Activated CD4-positive, alpha-beta T cell treated with anti-CD3 and anti-CD28 coated beads, Interleukin-2, amount 50 U/mL, for 16 hours (primary cell): Measurements from ENCODE around the gene POLA2.
"Not testable (repeated sequence)": the region's sequence is repeated elsewhere in the genome, so short reads cannot be mapped to it uniquely, and the experiment has no call there.

ENCODE experiments used
- DNase-seq: peaks from one replicate; pipeline ENCODE4 v3.0.0-alpha.2; 2020

Gene POLA2

DNA sequence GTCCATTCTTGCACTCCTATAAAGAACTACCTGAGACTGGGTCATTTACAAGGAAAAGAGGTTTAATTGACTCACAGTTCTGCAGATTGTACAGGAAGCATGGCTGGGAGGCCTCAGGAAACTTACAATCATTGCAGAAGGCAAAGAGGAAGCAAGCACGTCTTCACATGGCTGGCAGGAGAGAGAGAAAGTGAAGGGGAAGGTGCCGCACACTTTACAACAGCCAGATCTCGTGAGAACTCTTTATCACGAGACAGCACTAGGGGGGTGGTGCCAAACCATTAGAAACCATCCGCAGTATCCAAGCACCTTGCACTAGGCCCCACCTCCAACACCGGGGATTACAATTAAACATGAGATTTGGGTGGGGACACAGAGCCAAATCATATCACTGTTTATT is 19.4 kb upstream of the POLA2 start:
- no peak for DNase-seq

DNA sequence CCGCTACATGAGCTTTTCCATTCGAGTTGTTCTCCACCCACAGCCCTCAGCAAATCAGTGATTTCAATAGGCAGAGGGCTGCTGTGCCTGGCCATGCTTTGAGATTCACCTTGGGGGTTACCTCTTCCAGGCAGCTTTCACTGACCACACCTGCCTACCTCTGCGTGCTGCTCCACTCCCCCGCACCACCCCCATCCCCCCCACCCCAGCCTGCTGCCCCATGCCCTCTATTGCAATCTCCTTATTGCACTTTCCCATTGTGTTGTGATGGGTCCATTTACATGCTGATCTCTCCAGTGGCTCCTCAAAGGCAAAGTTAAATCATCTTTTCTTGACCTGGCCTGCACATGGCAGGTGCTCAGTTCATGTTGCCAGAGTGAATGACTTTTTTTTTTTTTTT is 18.0 kb upstream of the POLA2 start:
- no peak for DNase-seq

DNA sequence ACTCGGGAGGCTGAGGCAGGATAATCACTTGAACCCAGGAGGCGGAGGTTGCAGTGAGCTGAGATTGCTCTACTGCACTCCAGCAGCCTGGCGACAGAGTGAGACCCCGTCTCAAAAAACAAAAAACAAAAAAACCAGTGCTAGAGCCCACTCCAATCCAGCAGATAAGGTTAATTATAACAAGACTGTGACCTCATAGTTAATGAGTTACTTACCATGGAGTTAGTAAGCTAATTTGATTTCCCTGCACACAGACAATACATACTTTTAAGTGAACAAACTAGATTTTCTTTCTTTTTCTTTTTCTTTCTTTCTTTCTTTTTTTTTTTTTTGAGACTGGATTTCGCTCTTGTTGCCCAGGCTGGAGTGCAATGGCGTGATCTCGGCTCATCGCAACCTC is 16.7 kb upstream of the POLA2 start:
- DNase-seq: not testable (repeated sequence)

GRCh38 chr11:65246506-65246905 is 15.3 kb upstream of the POLA2 start:
- DNase-seq: no peak

DNA sequence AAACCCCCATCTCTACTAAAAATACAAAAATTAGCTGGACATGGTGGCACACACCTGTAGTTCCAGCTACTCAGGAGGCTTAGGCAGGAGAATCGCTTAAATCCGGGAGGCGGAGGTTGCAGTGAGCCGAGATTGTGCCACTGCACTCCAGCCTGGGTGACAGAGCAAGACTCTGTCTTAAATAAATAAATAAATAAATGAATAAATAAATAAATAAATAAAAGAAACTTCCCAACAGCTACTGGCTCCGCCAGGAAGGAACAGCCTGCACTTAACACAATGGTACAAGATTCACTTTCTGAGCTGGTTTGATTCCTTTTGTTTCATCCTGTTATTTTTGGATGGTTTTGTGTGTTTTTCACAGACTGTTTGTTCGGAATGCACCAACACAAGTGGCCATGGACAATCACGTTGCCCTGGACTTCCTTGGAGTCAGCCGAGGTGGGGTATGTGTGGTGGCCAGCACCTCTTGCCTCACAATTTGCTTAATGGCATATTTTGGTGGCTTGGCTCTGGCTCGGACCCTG is 13.5 kb upstream of the POLA2 start:
- not testable (repeated sequence) for DNase-seq

DNA sequence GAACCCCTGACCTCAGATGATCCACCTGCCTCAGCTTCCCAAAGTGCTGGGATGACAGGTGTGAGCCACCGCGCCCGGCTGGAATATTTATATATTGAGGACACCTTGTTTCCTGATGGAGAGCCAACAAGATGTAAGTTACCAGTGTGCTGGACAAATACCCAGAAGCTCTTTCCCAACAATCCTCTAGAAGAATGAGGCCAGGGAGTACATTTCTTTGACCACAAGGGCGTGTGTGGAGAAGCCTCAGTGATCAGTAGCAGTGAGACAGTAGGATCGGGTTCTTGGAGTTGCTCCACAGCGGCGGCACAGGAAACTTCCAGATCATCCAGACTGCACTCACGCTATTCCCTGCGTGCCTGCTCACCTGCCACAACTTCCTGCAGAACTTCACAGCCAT is 10.3 kb upstream of the POLA2 start:
- no peak for DNase-seq

GRCh38 chr11:65254724-65255123 is 7.0 kb upstream of the POLA2 start:
- DNase-seq: no peak

GRCh38 chr11:65258988-65259387 is 2.8 kb upstream of the POLA2 start:
- DNase-seq: no peak

- DNase-seq: no peak
Measured at GRCh38 chr11:65260302-65260701, 1.5 kb upstream of the POLA2 start.

DNA sequence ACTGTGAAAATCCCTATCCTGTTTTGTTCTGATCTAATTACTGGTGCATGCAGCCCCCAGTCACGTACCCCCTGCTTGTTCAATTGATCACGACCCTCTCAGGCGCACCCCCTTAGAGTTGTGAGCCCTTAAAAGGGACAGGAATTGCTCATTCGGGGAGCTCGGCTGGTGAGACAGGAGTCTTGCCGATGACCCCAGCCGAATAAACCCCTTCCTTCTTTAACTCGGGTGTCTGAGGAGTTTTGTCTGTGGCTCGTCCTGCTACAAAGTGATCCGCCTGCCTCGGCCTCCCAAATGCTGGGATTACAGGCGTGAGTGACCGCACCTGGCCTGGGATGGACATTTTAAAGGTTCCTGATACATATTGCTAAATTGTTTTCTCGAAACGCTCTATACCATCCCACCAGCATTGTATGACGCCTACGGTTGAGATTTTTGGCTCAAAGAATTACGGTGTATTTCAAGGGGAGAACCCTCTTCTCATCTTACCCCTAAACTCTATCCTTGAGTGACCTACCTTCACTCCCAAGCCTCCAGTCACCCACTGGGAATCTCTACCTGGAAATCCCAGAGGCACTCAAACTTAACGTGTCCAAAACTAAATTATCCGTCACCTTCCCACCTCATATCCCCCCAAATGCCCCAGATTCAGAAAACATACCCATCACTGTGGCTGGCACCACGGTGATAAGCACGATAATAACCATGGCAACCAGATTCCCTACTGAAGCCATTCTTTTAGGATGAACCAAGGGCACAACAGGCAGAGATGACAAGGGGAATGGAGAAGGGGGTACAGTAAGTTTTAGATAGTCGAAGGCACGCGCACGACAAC is 789 bp upstream of the POLA2 start:
- DNase-seq: no peak

GRCh38 chr11:65262381-65262680 is 569 bp downstream of the POLA2 start:
- no peak for DNase-seq

GRCh38 chr11:65262776-65263175 is 1.0 kb downstream of the POLA2 start:
- DNase-seq: peak; percentile 46

- DNase-seq: not testable (repeated sequence)
Measured at GRCh38 chr11:65264747-65265146, 3.0 kb downstream of the POLA2 start.

GRCh38 chr11:65266210-65266609 is 4.4 kb downstream of the POLA2 start:
- DNase-seq: no peak

DNA sequence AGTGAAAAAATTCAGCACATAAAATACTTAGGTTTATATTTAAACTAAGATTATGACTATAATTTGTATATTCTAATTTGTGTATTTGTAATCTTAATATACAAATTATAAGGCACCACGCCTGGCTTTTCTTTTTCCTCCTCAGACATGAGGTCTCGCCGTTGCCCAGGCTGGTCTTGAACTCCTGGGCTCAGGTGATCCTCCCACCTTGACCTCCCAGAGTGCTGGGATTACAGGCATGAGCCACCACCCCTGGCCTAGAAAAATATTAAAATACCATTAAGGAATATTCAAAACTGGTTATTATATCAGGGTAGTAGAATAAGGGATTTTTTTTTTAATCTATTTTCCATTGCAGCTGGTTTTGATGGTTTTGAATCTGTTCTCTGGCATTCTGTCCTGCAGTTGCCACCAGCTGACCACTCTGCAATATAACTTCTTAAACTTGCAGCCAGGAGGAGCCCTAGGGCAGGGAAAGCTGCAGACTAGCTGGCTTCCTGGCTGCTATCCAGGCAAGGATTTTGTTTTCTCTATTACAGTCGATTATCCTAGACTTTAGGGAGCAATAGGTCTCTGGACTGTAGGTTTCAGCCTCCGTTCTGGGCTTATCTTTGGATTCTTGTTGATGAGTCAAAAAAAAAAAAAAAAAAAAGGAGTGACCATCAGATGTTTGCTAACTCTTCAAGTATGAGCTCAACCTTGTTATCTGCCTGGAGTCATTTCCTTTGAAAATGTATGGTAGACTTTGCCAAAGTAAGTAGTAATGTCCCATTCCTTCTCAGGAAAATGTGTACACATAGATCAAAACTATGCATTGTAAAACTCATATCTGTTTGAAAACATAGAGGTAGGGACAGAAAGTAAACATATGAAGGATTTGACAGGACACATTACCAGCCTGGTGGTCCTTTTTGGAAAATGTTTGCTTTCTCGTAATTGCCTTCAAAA is 13.2 kb downstream of the POLA2 start:
- DNase-seq: no peak

DNA sequence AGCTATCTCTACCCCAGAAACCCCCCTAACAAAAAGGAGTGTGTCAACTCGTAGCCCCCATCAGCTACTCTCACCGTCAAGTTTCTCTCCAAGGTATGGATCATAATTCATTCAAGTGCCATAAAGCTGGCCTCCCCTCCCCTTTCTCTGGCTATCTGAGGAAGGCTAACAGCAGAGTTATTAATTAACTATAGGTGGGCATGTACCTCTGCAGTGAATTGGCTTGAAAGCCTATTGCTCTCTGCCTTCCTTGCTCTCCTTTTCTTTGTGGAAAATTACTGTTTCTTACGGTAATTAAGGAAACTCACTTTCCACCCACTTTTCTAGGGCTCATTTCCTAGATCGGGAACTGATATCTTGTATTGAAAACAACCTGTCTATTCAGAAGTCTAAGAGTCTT is 14.1 kb downstream of the POLA2 start:
- no peak for DNase-seq

GRCh38 chr11:65277631-65278277 is 16.0 kb downstream of the POLA2 start:
- no peak for DNase-seq

DNA sequence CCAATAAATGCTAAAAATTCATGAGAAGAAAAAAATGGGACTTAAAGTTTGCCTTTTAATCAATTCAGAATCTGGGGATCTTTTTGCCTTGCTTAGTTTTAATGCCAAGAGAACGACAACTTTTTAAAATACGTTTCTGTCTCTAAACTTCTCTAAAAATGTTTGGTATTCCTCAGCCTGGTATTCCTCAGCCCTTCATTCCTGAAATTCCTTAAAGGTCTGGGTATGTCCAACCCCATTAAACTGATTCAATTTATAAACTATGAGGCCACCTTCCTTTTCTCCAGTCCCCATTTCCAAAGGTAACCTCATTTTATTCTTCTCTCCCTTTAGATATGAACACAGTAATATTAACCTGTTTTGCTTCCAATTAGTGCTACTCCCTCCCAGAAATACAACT is 16.6 kb downstream of the POLA2 start:
- no peak for DNase-seq

GRCh38 chr11:65279279-65279678 is 17.5 kb downstream of the POLA2 start:
- no peak for DNase-seq

DNA sequence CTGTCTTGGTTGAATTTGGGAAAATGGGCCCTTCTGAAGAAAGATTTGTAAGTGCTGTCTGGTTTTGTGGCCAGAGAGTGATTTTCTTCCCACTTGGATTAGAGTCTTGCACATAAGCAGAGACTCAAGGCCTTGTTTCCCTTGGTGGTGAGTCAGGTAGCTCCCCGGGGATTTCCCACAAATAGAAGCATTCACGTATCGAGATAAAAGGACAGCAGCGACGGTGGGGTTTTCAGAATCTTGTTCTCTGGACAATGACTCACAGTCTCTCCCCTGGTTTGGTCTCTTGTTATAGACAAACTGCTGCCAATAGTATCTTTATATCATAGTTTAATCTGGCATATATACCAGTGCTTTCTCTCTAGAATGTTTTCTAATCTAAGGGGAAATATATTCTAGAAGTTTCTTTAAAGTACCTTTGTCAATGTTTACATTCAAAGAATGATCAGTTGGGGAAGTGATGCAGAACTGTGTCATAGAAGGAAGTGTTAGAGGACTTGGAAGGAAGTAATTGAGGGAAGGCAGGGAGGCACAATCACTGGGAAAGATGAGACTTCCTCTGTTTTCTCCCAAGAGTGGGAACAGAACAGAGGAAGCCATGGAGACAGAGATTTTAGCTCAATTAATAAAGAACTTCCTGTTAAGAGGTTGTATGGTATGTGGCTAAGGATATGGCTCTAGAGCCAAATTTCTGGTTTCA is 18.1 kb downstream of the POLA2 start:
- peak; percentile 69 for DNase-seq

DNA sequence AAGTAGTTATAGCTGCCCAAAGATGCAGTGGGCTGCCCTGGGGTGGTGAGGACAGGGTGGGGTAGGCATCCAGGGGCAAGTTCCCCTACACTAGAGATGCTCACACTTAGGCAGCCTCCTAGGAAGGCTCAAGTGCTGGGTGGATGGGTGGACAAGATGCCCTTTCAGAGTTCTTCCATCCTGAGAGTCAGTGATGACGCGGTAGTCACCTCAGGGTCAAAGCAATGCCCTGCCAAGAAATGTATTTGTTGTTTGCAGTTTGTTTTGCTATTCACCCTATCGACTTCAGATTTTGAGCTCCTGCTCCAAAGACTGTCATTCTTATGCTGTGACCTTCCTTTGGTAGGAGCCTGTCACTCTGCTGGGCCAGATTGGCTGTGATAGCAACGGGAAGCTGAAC is 18.9 kb downstream of the POLA2 start:
- no peak for DNase-seq

GRCh38 chr11:65286686-65287085 is 24.9 kb downstream of the POLA2 start:
- no peak for DNase-seq

DNA sequence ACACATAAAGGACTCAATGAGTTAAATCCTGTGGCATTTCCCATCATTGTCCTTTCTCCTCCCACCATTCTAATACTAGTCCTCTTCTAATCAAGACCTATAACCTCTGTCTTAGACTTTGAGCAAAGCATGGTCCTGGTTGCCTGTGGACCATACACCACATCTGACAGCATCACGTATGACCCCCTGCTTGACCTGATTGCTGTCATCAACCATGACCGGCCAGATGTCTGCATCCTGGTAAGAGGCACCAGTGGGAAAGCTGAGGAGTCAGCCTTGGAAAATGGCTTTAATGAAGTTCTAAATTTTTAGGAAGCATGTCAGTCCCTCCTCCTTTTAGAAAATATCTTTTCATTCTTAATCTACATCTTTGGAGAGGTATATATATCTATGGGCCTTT is 25.8 kb downstream of the POLA2 start:
- DNase-seq: no peak
